ENCODE measurements around the gene PRR14L. TPM values are rescaled to one million over a fixed set of nuclear protein-coding genes. Genes with fewer than 3 reads are reported as not detected.
A peak's percentile ranks its signal among the peaks of the same experiment; 100 is the strongest.
"Not testable (repeated sequence)": the region's sequence is repeated elsewhere in the genome, so short reads cannot be mapped to it uniquely, and the experiment has no call there.

Gene PRR14L
- total and polyA plus RNA-seq, 2 donors: 10.1 to 10.7 TPM

DNA sequence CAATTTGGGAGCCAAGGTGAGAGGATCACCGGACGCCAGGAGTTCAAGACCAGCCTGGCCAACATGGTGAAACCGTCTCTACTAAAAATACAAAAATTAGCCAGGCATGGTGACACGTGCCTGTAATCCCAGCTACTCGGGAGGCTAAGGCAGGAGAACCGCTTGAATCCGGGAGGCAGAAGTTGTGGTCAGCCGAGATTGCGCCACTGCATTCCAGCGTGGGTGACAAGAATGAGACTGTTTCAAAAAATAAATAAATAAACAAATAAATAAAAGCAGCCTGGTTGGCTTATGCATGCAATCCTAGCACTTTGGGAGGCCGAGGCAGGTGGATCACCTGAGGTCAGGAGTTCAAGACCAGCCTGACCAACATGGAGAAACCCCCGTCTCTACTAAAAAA is 38.7 kb downstream of the PRR14L start:
- H3K4me3 ChIP-seq (ENCODE audit: low read length in 2 of 2); H3K9me3 ChIP-seq (ENCODE audit: control insufficient read depth in 2 of 2, insufficient read depth in 1 of 2, low read length in 1 of 2); DNase-seq (ENCODE audit: low read depth in 6 of 9, low spot score in 9 of 9); H3K27me3 ChIP-seq (ENCODE audit: control insufficient read depth in 2 of 2, insufficient read depth in 1 of 2, low read length in 1 of 2); H3K27ac ChIP-seq (ENCODE audit: low read depth in 1 of 2, low read length in 1 of 2); H3K4me1 ChIP-seq (ENCODE audit: control insufficient read depth in 2 of 2, insufficient read depth in 2 of 2, low read length in 2 of 2): not testable (repeated sequence)
- peaks cover 53 to 57% of the 10 kb centered on the region in 2 donors for H3K36me3 ChIP-seq (ENCODE audit: control insufficient read depth in 2 of 2, insufficient read depth in 2 of 2, low read length in 1 of 2)
- 98% methylated on average over 12 of the region's 12 CpGs for WGBS

DNA sequence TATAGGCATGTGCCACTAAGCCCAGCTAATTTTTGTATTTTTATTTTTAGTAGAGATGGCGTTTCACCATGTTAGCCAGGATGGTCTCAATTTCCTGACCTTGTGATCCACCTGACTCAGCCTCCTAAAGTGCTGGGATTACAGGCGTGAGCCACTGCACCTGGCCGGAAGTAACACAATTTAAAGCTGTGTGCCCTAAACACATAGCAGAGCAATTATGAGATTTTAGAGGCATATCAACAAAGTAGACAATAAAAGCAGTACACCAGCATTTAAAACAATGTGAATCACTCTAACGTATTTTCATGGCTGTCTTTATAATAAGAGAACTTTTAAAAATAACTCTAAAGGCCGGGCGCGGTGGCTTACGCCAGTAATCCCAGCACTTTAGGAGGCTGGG is 42.4 kb downstream of the PRR14L start:
- H3K4me1 ChIP-seq (ENCODE audit: control insufficient read depth in 2 of 2, insufficient read depth in 2 of 2, low read length in 2 of 2): no peaks in the 10 kb centered on the region
- WGBS: 97% methylated on average over 8 of the region's 8 CpGs
- H3K4me3 ChIP-seq (ENCODE audit: low read length in 2 of 2): no peak overlapping the region
- no peak overlapping the region for H3K27ac ChIP-seq (ENCODE audit: low read depth in 1 of 2, low read length in 1 of 2)
- no peak for DNase-seq (ENCODE audit: low read depth in 6 of 9, low spot score in 9 of 9)
- no peaks in the 10 kb centered on the region for H3K9me3 ChIP-seq (ENCODE audit: control insufficient read depth in 2 of 2, insufficient read depth in 1 of 2, low read length in 1 of 2)
- peaks cover 31 to 47% of the 10 kb centered on the region in 2 donors for H3K36me3 ChIP-seq (ENCODE audit: control insufficient read depth in 2 of 2, insufficient read depth in 2 of 2, low read length in 1 of 2)
- no peaks in the 10 kb centered on the region for H3K27me3 ChIP-seq (ENCODE audit: control insufficient read depth in 2 of 2, insufficient read depth in 1 of 2, low read length in 1 of 2)

DNA sequence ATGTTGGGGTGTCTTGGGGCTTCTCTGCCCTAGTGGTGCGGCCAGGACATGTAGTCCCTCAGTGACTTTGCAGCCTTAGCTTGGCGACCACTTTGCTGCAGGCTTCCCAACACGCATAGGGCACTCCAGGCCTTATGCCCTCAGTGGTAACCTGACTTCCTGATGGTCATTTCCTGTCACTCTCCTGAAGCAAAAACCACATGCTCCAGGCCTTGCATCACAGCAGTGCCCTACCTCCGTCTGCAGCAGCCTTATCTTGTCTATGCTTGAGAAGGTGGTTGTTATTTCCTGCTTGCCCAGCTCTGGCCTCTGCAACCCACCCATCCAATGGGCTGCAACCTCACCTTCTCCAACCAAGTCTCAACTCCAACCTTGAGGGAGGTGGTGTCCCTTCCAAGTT is 54.5 kb downstream of the PRR14L start:
- Histone ChIP-seq H3K36me3 (ENCODE audit: control insufficient read depth in 2 of 2, insufficient read depth in 2 of 2, low read length in 1 of 2) (peaks cover 38 to 46% of the 10 kb centered on the region in 2 donors), H3K27ac (ENCODE audit: low read depth in 1 of 2, low read length in 1 of 2) (no peak overlapping the region), H3K4me1 (ENCODE audit: control insufficient read depth in 2 of 2, insufficient read depth in 2 of 2, low read length in 2 of 2) (no peaks in the 10 kb centered on the region)

GRCh38 chr22:31694046-31694445 is 55.9 kb downstream of the PRR14L start:
- not testable (repeated sequence) for H3K27ac ChIP-seq (ENCODE audit: low read depth in 1 of 2, low read length in 1 of 2); H3K9me3 ChIP-seq (ENCODE audit: control insufficient read depth in 2 of 2, insufficient read depth in 1 of 2, low read length in 1 of 2); DNase-seq (ENCODE audit: low read depth in 6 of 9, low spot score in 9 of 9); H3K27me3 ChIP-seq (ENCODE audit: control insufficient read depth in 2 of 2, insufficient read depth in 1 of 2, low read length in 1 of 2); H3K4me3 ChIP-seq (ENCODE audit: low read length in 2 of 2); H3K4me1 ChIP-seq (ENCODE audit: control insufficient read depth in 2 of 2, insufficient read depth in 2 of 2, low read length in 2 of 2)
- H3K36me3 ChIP-seq (ENCODE audit: control insufficient read depth in 2 of 2, insufficient read depth in 2 of 2, low read length in 1 of 2): peaks cover 36 to 43% of the 10 kb centered on the region in 2 donors
- 99% methylated on average over 11 of the region's 11 CpGs for WGBS

More for the DNA sequence above, 54.5 kb downstream of the PRR14L start:
- H3K4me3 ChIP-seq (ENCODE audit: low read length in 2 of 2): no peak overlapping the region
- no peak for DNase-seq (ENCODE audit: low read depth in 6 of 9, low spot score in 9 of 9)
- WGBS: 94% methylated on average over 4 of the region's 4 CpGs
- no peaks in the 10 kb centered on the region for H3K27me3 ChIP-seq (ENCODE audit: control insufficient read depth in 2 of 2, insufficient read depth in 1 of 2, low read length in 1 of 2)
- no peaks in the 10 kb centered on the region for H3K9me3 ChIP-seq (ENCODE audit: control insufficient read depth in 2 of 2, insufficient read depth in 1 of 2, low read length in 1 of 2)

DNA sequence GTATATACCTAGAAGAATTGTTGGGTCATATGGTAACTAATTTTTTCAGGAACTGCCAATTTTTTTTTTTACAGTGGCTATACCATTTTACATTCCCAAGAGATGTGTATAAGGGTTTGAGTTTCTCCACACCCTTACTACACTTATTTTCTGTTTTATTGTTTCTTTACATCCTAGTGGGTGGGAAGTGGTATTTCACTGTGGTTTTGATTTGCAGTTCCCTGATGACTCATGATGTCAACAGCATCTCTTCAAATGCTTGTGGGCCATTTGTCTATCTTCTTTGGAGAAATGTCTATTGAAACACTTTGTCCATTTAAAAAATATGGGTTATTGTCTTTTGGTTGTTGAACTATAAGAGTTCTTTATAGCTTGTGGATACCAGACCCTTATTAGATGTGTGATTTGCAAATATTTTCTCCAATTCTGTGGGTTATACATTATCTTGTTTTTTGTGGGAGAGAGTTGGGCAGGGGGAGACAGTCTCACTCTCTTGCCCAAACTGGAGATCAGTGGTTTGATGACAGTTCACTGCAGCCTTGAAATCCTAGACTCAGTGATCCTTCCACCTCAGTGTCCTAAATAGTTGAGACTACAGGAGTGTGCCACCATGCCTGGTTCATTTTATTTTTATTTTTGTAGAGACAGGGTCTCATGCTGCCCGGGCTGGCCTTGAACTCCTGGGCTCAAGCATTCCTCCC is 57.6 kb downstream of the PRR14L start:
- DNase-seq (ENCODE audit: low read depth in 6 of 9, low spot score in 9 of 9): peak in 1 of 9 donors; percentile 12
- peaks cover 28 to 38% of the 10 kb centered on the region in 2 donors for H3K36me3 ChIP-seq (ENCODE audit: control insufficient read depth in 2 of 2, insufficient read depth in 2 of 2, low read length in 1 of 2)
- no peak overlapping the region for H3K27ac ChIP-seq (ENCODE audit: low read depth in 1 of 2, low read length in 1 of 2)
- no peaks in the 10 kb centered on the region for H3K9me3 ChIP-seq (ENCODE audit: control insufficient read depth in 2 of 2, insufficient read depth in 1 of 2, low read length in 1 of 2)
- H3K27me3 ChIP-seq (ENCODE audit: control insufficient read depth in 2 of 2, insufficient read depth in 1 of 2, low read length in 1 of 2): no peaks in the 10 kb centered on the region
- WGBS: 98% methylated on average over 1 of the region's 1 CpG
- H3K4me1 ChIP-seq (ENCODE audit: control insufficient read depth in 2 of 2, insufficient read depth in 2 of 2, low read length in 2 of 2): no peaks in the 10 kb centered on the region
- H3K4me3 ChIP-seq (ENCODE audit: low read length in 2 of 2): no peak overlapping the region

DNA sequence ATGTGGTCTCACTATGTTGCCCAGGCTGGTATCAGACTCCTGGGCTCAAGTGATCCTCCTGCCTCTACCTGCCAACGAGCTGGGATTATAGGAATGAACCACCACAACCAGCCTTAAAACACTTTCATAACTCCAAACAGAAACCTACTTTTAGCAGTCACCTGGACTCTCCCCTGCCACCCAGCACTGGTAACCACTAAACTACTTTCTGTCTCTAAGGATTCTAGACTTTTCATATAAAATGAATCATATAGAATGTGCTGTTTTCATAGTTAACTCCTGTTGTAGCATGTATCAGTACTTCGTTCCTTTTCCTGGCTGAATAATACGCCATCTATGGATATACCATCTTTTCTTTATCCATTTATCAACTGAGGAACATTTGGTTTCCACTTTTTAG is 58.5 kb downstream of the PRR14L start:
- Histone ChIP-seq H3K4me3 (ENCODE audit: low read length in 2 of 2) (no peak overlapping the region), H3K36me3 (ENCODE audit: control insufficient read depth in 2 of 2, insufficient read depth in 2 of 2, low read length in 1 of 2) (peaks cover 27 to 39% of the 10 kb centered on the region in 2 donors)
- over 99% methylated on average over 3 of the region's 3 CpGs for WGBS

DNA sequence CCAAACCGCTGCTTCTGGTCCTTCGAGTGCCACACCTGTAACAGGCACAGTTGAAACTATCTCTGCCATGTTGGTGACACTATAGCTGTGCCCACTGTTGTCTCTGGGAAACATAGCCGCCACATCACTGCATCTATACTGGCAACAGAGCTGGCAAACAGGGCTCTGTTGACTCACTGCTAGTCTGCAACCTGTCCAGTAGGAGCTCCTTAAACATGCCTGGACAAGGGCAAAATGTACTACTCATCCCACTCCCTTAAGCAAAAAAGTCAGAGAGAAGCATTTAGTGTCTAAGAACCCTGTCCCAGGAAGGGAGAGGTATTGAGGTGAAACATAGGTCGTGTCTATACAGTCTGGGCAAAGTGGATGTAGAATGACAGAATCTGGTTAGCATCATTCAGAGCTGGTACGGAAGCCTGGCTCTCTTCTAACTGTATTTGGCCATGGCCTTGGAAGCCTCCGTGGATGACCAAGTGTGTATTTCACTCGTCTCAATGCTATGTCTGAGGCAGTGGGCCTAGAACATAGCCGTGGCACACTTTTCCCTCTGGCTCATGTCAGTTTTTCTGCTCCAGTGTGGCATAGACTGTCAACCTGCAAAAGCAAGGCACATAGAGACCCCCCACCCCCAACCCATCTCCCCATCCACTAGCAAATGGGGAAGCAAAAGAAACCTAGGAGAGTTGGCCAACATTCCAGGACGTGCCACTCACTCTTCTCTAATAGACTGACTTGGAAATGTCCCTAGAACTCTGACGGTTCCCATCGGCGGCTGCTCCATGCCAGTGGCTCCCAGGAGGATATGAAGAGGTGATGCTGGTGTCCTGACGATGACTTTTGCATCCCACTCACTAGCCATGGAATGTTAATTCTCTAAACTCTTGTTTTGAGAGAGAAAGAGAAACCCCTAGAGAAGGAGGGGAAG is 66.5 kb downstream of the PRR14L start:
- no peaks in the 10 kb centered on the region for H3K27me3 ChIP-seq (ENCODE audit: control insufficient read depth in 2 of 2, insufficient read depth in 1 of 2, low read length in 1 of 2)
- peaks cover 34 to 36% of the 10 kb centered on the region in 2 donors for H3K36me3 ChIP-seq (ENCODE audit: control insufficient read depth in 2 of 2, insufficient read depth in 2 of 2, low read length in 1 of 2)
- WGBS: 96% methylated on average over 13 of the region's 13 CpGs
- no peak overlapping the region for H3K4me3 ChIP-seq (ENCODE audit: low read length in 2 of 2)
- no peaks in the 10 kb centered on the region for H3K9me3 ChIP-seq (ENCODE audit: control insufficient read depth in 2 of 2, insufficient read depth in 1 of 2, low read length in 1 of 2)
- DNase-seq (ENCODE audit: low read depth in 6 of 9, low spot score in 9 of 9): no peak
- H3K4me1 ChIP-seq (ENCODE audit: control insufficient read depth in 2 of 2, insufficient read depth in 2 of 2, low read length in 2 of 2): peaks cover 0 to 3% of the 10 kb centered on the region in 2 donors
- no peak overlapping the region for H3K27ac ChIP-seq (ENCODE audit: low read depth in 1 of 2, low read length in 1 of 2)

More for the DNA sequence above, 58.5 kb downstream of the PRR14L start:
- H3K27me3 ChIP-seq (ENCODE audit: control insufficient read depth in 2 of 2, insufficient read depth in 1 of 2, low read length in 1 of 2): no peaks in the 10 kb centered on the region
- no peak overlapping the region for H3K27ac ChIP-seq (ENCODE audit: low read depth in 1 of 2, low read length in 1 of 2)
- no peaks in the 10 kb centered on the region for H3K9me3 ChIP-seq (ENCODE audit: control insufficient read depth in 2 of 2, insufficient read depth in 1 of 2, low read length in 1 of 2)
- no peaks in the 10 kb centered on the region for H3K4me1 ChIP-seq (ENCODE audit: control insufficient read depth in 2 of 2, insufficient read depth in 2 of 2, low read length in 2 of 2)
- no peak for DNase-seq (ENCODE audit: low read depth in 6 of 9, low spot score in 9 of 9)

DNA sequence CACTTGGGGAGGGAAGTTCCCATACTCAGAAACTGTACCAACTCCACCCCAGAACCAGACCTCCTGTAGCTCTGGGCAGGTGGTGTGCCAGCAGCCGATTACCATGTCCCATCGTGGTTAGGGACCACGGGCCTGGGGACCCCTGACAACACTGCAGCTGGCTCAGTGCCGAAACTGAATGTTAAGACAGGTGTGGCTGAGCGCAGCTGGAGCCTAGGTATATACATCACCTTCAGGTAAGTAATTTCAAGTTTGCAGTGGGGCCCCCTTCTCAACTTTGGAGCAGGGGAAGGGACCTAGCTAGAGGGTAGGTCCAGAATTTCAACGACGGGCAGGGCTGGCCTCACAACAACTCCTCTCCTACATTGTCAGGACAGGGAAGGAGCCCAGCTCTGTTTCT is 67.2 kb downstream of the PRR14L start:
- 74% methylated on average over 7 of the region's 7 CpGs for WGBS
- Histone ChIP-seq H3K4me1 (ENCODE audit: control insufficient read depth in 2 of 2, insufficient read depth in 2 of 2, low read length in 2 of 2) (peaks cover 0 to 3% of the 10 kb centered on the region in 2 donors), H3K27ac (ENCODE audit: low read depth in 1 of 2, low read length in 1 of 2) (no peak overlapping the region), H3K36me3 (ENCODE audit: control insufficient read depth in 2 of 2, insufficient read depth in 2 of 2, low read length in 1 of 2) (peaks cover 34 to 36% of the 10 kb centered on the region in 2 donors), H3K4me3 (ENCODE audit: low read length in 2 of 2) (no peak overlapping the region), H3K27me3 (ENCODE audit: control insufficient read depth in 2 of 2, insufficient read depth in 1 of 2, low read length in 1 of 2) (no peaks in the 10 kb centered on the region), H3K9me3 (ENCODE audit: control insufficient read depth in 2 of 2, insufficient read depth in 1 of 2, low read length in 1 of 2) (no peaks in the 10 kb centered on the region)
- DNase-seq (ENCODE audit: low read depth in 6 of 9, low spot score in 9 of 9): no peak

Measured in thymus (tissue), 11 donors.